Measurements from ENCODE around the gene CD82. TPM values are rescaled to one million over a fixed set of nuclear protein-coding genes. Genes with fewer than 3 reads are reported as not detected.

The CD82 gene
- total and polyA plus RNA-seq, 9 donors, result 25.8 to 108 (median 69.6) TPM

GRCh38 chr11:44596525-44597276 is 31.2 kb downstream of the CD82 start:
- Histone ChIP-seq H3K36me3 (ENCODE audit: control insufficient read depth, insufficient read depth, low read length) (peaks cover 3% of the 10 kb centered on the region), H3K4me1 (ENCODE audit: control insufficient read depth, insufficient read depth, low read length) (peaks cover 93% of the 10 kb centered on the region), H3K27me3 (ENCODE audit: control insufficient read depth, insufficient read depth, low read length) (no peaks in the 10 kb centered on the region), H3K4me3 (ENCODE audit: low read length) (no peak overlapping the region), H3K9me3 (replicated peaks; ENCODE audit: control insufficient read depth, low read depth, low read length) (no peaks in the 10 kb centered on the region), H3K27ac (ENCODE audit: low read length) (peak overlapping the region; percentile 69)
- 26% methylated on average over 5 of the region's 13 CpGs for WGBS (ENCODE audit: insufficient coverage)
- DNase-seq, result peak; percentile 51

DNA sequence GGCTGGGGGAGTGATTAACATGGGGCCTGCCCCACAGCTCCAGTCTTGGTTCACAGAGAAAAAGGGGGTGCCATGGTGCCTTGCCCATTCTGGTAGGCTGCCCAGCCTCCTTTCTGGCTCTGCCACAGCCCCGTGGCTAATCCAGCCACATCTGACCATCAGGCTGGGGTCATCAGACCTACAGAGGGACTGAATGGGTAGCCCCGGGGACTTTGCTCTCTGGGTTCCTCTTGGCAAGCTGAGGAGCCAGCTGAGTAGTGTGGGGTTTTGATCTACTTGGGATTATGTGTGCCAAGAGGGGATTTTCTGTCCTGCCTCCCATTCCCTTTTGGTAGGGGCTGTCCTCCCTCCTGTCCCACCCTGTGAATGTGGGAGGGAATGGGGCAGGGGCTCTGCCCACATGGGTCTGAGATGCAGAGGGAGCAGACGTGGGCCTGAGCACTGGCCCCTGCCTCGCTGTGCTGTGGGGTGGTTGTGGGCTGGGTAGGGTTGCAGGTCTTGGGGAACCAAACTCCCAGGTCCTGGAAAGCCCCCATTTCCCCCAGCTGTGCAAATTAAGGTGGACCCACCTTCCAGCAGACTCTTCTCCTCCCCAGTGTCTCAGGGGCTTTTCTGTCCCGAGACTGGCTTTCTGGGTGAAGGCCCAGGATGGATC is 32.0 kb downstream of the CD82 start:
- Histone ChIP-seq H3K9me3 (replicated peaks; ENCODE audit: control insufficient read depth, low read depth, low read length) (no peaks in the 10 kb centered on the region), H3K4me1 (ENCODE audit: control insufficient read depth, insufficient read depth, low read length) (peaks cover 92% of the 10 kb centered on the region), H3K27ac (ENCODE audit: low read length) (peak overlapping the region; percentile 37), H3K27me3 (ENCODE audit: control insufficient read depth, insufficient read depth, low read length) (no peaks in the 10 kb centered on the region), H3K4me3 (ENCODE audit: low read length) (no peak overlapping the region), H3K36me3 (ENCODE audit: control insufficient read depth, insufficient read depth, low read length) (peaks cover 8% of the 10 kb centered on the region)
- no peak for DNase-seq
- WGBS (ENCODE audit: insufficient coverage), result no CpG with 5 or more reads among the region's 5 CpGs

GRCh38 chr11:44598831-44599230 is 33.4 kb downstream of the CD82 start:
- Histone ChIP-seq H3K27ac (ENCODE audit: low read length) (no peak overlapping the region), H3K4me1 (ENCODE audit: control insufficient read depth, insufficient read depth, low read length) (peaks cover 93% of the 10 kb centered on the region), H3K36me3 (ENCODE audit: control insufficient read depth, insufficient read depth, low read length) (peaks cover 9% of the 10 kb centered on the region), H3K4me3 (ENCODE audit: low read length) (no peak overlapping the region), H3K27me3 (ENCODE audit: control insufficient read depth, insufficient read depth, low read length) (no peaks in the 10 kb centered on the region), H3K9me3 (replicated peaks; ENCODE audit: control insufficient read depth, low read depth, low read length) (no peaks in the 10 kb centered on the region)
- WGBS (ENCODE audit: insufficient coverage), result 100% methylated on average over 1 of the region's 1 CpG
- DNase-seq, result no peak

GRCh38 chr11:44600261-44600660 is 34.8 kb downstream of the CD82 start:
- WGBS (ENCODE audit: insufficient coverage), result 100% methylated on average over 1 of the region's 7 CpGs
- Histone ChIP-seq H3K27ac (ENCODE audit: low read length) (no peak overlapping the region), H3K4me1 (ENCODE audit: control insufficient read depth, insufficient read depth, low read length) (peaks cover 92% of the 10 kb centered on the region)

GRCh38 chr11:44600839-44601383 is 35.4 kb downstream of the CD82 start:
- peak; percentile 89 for DNase-seq
- H3K27ac ChIP-seq (ENCODE audit: low read length), result peak overlapping the region; percentile 15

More at GRCh38 chr11:44600261-44600660, 34.8 kb downstream of the CD82 start:
- no peaks in the 10 kb centered on the region for H3K9me3 ChIP-seq (replicated peaks; ENCODE audit: control insufficient read depth, low read depth, low read length)
- peaks cover 21% of the 10 kb centered on the region for H3K36me3 ChIP-seq (ENCODE audit: control insufficient read depth, insufficient read depth, low read length)
- no peak for DNase-seq
- H3K27me3 ChIP-seq (ENCODE audit: control insufficient read depth, insufficient read depth, low read length), result no peaks in the 10 kb centered on the region
- no peak overlapping the region for H3K4me3 ChIP-seq (ENCODE audit: low read length)

GRCh38 chr11:44601471-44602370 is 36.3 kb downstream of the CD82 start:
- H3K4me3 ChIP-seq (ENCODE audit: low read length), result no peak overlapping the region
- DNase-seq, result no peak
- no peaks in the 10 kb centered on the region for H3K9me3 ChIP-seq (replicated peaks; ENCODE audit: control insufficient read depth, low read depth, low read length)
- peaks cover 34% of the 10 kb centered on the region for H3K36me3 ChIP-seq (ENCODE audit: control insufficient read depth, insufficient read depth, low read length)
- 79% methylated on average over 8 of the region's 14 CpGs for WGBS (ENCODE audit: insufficient coverage)
- no peaks in the 10 kb centered on the region for H3K27me3 ChIP-seq (ENCODE audit: control insufficient read depth, insufficient read depth, low read length)
- H3K27ac ChIP-seq (ENCODE audit: low read length), result no peak overlapping the region
- H3K4me1 ChIP-seq (ENCODE audit: control insufficient read depth, insufficient read depth, low read length), result peaks cover 79% of the 10 kb centered on the region

More at GRCh38 chr11:44600839-44601383, 35.4 kb downstream of the CD82 start:
- Histone ChIP-seq H3K9me3 (replicated peaks; ENCODE audit: control insufficient read depth, low read depth, low read length) (no peaks in the 10 kb centered on the region), H3K4me1 (ENCODE audit: control insufficient read depth, insufficient read depth, low read length) (peaks cover 87% of the 10 kb centered on the region), H3K4me3 (ENCODE audit: low read length) (no peak overlapping the region), H3K27me3 (ENCODE audit: control insufficient read depth, insufficient read depth, low read length) (no peaks in the 10 kb centered on the region), H3K36me3 (ENCODE audit: control insufficient read depth, insufficient read depth, low read length) (peaks cover 27% of the 10 kb centered on the region)
- WGBS (ENCODE audit: insufficient coverage), result 40% methylated on average over 2 of the region's 10 CpGs

- no peak for DNase-seq
- Histone ChIP-seq H3K27ac (ENCODE audit: low read length) (no peak overlapping the region), H3K9me3 (replicated peaks; ENCODE audit: control insufficient read depth, low read depth, low read length) (no peaks in the 10 kb centered on the region), H3K4me3 (ENCODE audit: low read length) (no peak overlapping the region), H3K4me1 (ENCODE audit: control insufficient read depth, insufficient read depth, low read length) (peaks cover 67% of the 10 kb centered on the region), H3K27me3 (ENCODE audit: control insufficient read depth, insufficient read depth, low read length) (no peaks in the 10 kb centered on the region), H3K36me3 (ENCODE audit: control insufficient read depth, insufficient read depth, low read length) (peaks cover 38% of the 10 kb centered on the region)
- WGBS (ENCODE audit: insufficient coverage), result 60% methylated on average over 4 of the region's 6 CpGs
Measured at GRCh38 chr11:44602891-44603310, 37.4 kb downstream of the CD82 start.

DNA sequence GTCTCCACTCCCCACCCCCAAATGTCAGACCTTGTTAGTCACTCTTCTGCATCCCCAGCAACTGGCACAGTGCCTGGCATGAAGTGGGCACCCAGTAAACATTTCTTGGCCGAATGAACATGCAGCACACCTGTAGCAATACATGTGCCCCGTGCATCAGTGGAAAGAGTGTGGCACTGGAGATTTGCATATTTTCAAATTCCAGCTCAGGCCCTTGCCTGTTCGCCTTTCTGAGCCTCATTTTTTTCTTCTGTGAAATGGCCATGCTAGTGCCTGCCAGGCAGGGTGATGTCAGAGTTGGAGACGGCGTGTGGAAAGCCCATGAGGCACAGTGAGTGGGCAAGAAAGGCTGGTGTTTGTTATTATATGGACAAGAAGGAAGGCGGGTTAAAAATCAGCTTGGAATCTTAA is 38.7 kb downstream of the CD82 start:
- no peak for DNase-seq
- Histone ChIP-seq H3K27me3 (ENCODE audit: control insufficient read depth, insufficient read depth, low read length) (no peaks in the 10 kb centered on the region), H3K9me3 (replicated peaks; ENCODE audit: control insufficient read depth, low read depth, low read length) (no peaks in the 10 kb centered on the region), H3K4me1 (ENCODE audit: control insufficient read depth, insufficient read depth, low read length) (peaks cover 63% of the 10 kb centered on the region), H3K4me3 (ENCODE audit: low read length) (no peak overlapping the region), H3K27ac (ENCODE audit: low read length) (no peak overlapping the region), H3K36me3 (ENCODE audit: control insufficient read depth, insufficient read depth, low read length) (peaks cover 35% of the 10 kb centered on the region)
- 76% methylated on average over 6 of the region's 6 CpGs for WGBS (ENCODE audit: insufficient coverage)

GRCh38 chr11:44605068-44605708 is 39.7 kb downstream of the CD82 start:
- peaks cover 37% of the 10 kb centered on the region for H3K36me3 ChIP-seq (ENCODE audit: control insufficient read depth, insufficient read depth, low read length)
- WGBS (ENCODE audit: insufficient coverage), result 69% methylated on average over 20 of the region's 25 CpGs
- no peak for DNase-seq
- H3K27me3 ChIP-seq (ENCODE audit: control insufficient read depth, insufficient read depth, low read length), result no peaks in the 10 kb centered on the region
- H3K27ac ChIP-seq (ENCODE audit: low read length), result no peak overlapping the region
- H3K9me3 ChIP-seq (replicated peaks; ENCODE audit: control insufficient read depth, low read depth, low read length), result no peaks in the 10 kb centered on the region
- H3K4me1 ChIP-seq (ENCODE audit: control insufficient read depth, insufficient read depth, low read length), result peaks cover 53% of the 10 kb centered on the region
- no peak overlapping the region for H3K4me3 ChIP-seq (ENCODE audit: low read length)

Measured in muscle of leg (tissue), 11 donors.